Panc1 (cell line): ENCODE measurements around the gene DLGAP3. TPM values are rescaled to one million over a fixed set of nuclear protein-coding genes. Genes with fewer than 3 reads are reported as not detected.

ENCODE experiments used
- ATAC-seq: fragments of 200-7000 bp; cut with Tn5 transposase; 2 replicates; pipeline ENCODE4 v1.9.1; 2020; ENCODE audit warnings: mild to moderate bottlenecking, moderate library complexity
- BruUV-seq: library from RNA; stranded (reverse); fragments of 400-500 nt; replicated peaks from 2 replicates; lab custom pipeline; 2021; lab: Mats Ljungman, UMichigan
- CTCF ChIA-PET: fragments of 300-600 bp; sonication (Branson Sonifier 250); formaldehyde crosslinking; loops from one replicate; lab custom pipeline; 2022; ENCODE audit warnings: antibody characterized with exemption; lab: Charles Lee
- POLR2A ChIA-PET: fragments of 300-600 bp; sonication (Branson Sonifier 250); formaldehyde crosslinking; loops from one replicate; lab custom pipeline; 2022; ENCODE audit warnings: antibody characterized with exemption; lab: Charles Lee
- DNase-seq: peaks from one replicate; pipeline ENCODE4 v3.0.0-alpha.2; 2010; ENCODE audit warnings: low read depth, low spot score
- H3K27ac ChIP-seq: 2 replicates; pipeline ENCODE4 v1.5.1; 2011; ENCODE audit warnings: mild to moderate bottlenecking, low read length, inconsistent platforms
- H3K27me3 ChIP-seq: fragments of 200-500 bp; sonication (Bioruptor generic); 2 replicates; pipeline ENCODE4 v1.6.0; 2014; ENCODE audit warnings: low read length, inconsistent platforms; ENCODE audit not compliant: control insufficient read depth, insufficient read depth
- H3K36me3 ChIP-seq: fragments of 200-500 bp; sonication (Bioruptor generic); 2 replicates; pipeline ENCODE4 v1.5.1; 2014; ENCODE audit warnings: inconsistent platforms, mild to moderate bottlenecking, low read length, moderate library complexity; ENCODE audit not compliant: control insufficient read depth, insufficient read depth
- H3K4me1 ChIP-seq: 2 replicates; pipeline ENCODE4 v1.5.1; 2011; ENCODE audit warnings: inconsistent platforms, mild to moderate bottlenecking, low read length, moderate library complexity; ENCODE audit not compliant: control insufficient read depth, insufficient read depth
- H3K4me3 ChIP-seq, 2 experiments: 2 replicates each; pipeline ENCODE4 v1.5.1; 2011 to 2012; ENCODE audit warnings: low read depth in 2 of 2, low read length in 2 of 2, mild to moderate bottlenecking in 2 of 2, inconsistent platforms in 1 of 2, moderate library complexity in 1 of 2
- H3K9me3 ChIP-seq: fragments of 200-500 bp; sonication (Bioruptor generic); 2 replicates; pipeline ENCODE4 v1.5.1; 2014; ENCODE audit warnings: low read depth, mild to moderate bottlenecking, inconsistent platforms, low read length, moderate library complexity; ENCODE audit not compliant: control insufficient read depth, insufficient read depth
- POLR2AphosphoS5 ChIP-seq: IDR thresholded peaks from 2 replicates; pipeline ENCODE4 v1.6.1; 2012; ENCODE audit warnings: mild to moderate bottlenecking, low read depth, low read length, moderate library complexity
- SIN3A ChIP-seq: IDR thresholded peaks from 2 replicates; pipeline ENCODE4 v1.6.1; 2012; ENCODE audit warnings: low read depth, mild to moderate bottlenecking, low read length, moderate library complexity, borderline replicate concordance; ENCODE audit not compliant: insufficient read depth
- TCF7L2 ChIP-seq: IDR thresholded peaks from 2 replicates; pipeline ENCODE4 v1.6.1; 2011; ENCODE audit warnings: mild to moderate bottlenecking, low read depth, low read length, inconsistent platforms
- in situ Hi-C: cut with HindIII; loops from 2 replicates; pipeline ENCODE4 v1.10.0; 2016; ENCODE audit warnings: low sequenced_read_pairs, low pct_unique_long_range_greater_than_20kb
- intact Hi-C: fragments of 100-400 bp; cut with micrococcal nuclease; formaldehyde crosslinking; loops from one replicate; pipeline ENCODE4 v1.10.0; 2022; ENCODE audit not compliant: unreplicated experiment
- total RNA-seq: library from RNA; stranded (reverse); gene quantifications from one replicate; pipeline ENCODE4 v1.2.1, GENCODE V29; 2021; ENCODE audit not compliant: unreplicated experiment
- TF ChIP-seq, protein P1 (sequence below): fragments of 450-650 bp; IDR thresholded peaks from 2 replicates; pipeline ENCODE4 v1.5.1; 2017; ENCODE audit warnings: mild to moderate bottlenecking
- TF ChIP-seq, protein P2 (sequence below), 2 experiments: IDR thresholded peaks; 2 replicates each; pipeline ENCODE4 v1.6.1; 2011 to 2012; ENCODE audit warnings: low read depth in 2 of 2, control low read depth in 1 of 2, low read length in 1 of 2, mild to moderate bottlenecking in 1 of 2, moderate library complexity in 1 of 2; ENCODE audit not compliant: insufficient read depth in 1 of 2

The DLGAP3 gene
- total RNA-seq, 1 experiment from 2014 or later: 0.87 TPM

- ChIA-PET POLR2A (no interaction called here), CTCF (no interaction called here)
- BruUV-seq: no TSS peak
- no peaks in the 10 kb centered on the region for H3K4me1 ChIP-seq
- H3K9me3 ChIP-seq: no peaks in the 10 kb centered on the region
- H3K4me3 ChIP-seq: no peak overlapping the region
- no peaks in the 10 kb centered on the region; the same call in 1 of the 2 replicates for H3K36me3 ChIP-seq
- ATAC-seq: no peak
- DNase-seq: no peak
- in situ Hi-C loops: no loop called here
- TF ChIP-seq POLR2AphosphoS5: no peak
- H3K27me3 ChIP-seq: no peaks in the 10 kb centered on the region
- no peak overlapping the region for H3K27ac ChIP-seq
- intact Hi-C loops: no loop called here
Observed at GRCh38 chr1:34977858-34978257, 48.4 kb upstream of the DLGAP3 start.

DNA sequence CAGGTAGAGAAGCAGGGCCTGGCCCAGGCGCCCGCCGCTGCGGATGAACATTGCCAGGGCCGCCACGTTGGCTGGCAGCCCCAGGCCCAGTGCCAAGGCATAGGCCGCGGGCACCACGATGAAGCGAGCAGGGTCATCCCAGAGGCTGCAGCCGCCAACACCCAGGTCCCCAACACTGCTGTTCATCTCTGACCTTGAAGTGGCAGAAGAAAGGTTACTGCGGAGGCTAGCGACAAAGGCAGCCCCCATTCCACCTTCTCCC, 47.7 kb upstream of the DLGAP3 start:
- Histone ChIP-seq H3K4me3 (no peak overlapping the region), H3K27me3 (no peaks in the 10 kb centered on the region), H3K36me3 (no peaks in the 10 kb centered on the region; the same call in 1 of the 2 replicates), H3K27ac (no peak overlapping the region), H3K4me1 (no peaks in the 10 kb centered on the region), H3K9me3 (no peaks in the 10 kb centered on the region)
- no peak for DNase-seq
- TF ChIP-seq, protein P1, sequence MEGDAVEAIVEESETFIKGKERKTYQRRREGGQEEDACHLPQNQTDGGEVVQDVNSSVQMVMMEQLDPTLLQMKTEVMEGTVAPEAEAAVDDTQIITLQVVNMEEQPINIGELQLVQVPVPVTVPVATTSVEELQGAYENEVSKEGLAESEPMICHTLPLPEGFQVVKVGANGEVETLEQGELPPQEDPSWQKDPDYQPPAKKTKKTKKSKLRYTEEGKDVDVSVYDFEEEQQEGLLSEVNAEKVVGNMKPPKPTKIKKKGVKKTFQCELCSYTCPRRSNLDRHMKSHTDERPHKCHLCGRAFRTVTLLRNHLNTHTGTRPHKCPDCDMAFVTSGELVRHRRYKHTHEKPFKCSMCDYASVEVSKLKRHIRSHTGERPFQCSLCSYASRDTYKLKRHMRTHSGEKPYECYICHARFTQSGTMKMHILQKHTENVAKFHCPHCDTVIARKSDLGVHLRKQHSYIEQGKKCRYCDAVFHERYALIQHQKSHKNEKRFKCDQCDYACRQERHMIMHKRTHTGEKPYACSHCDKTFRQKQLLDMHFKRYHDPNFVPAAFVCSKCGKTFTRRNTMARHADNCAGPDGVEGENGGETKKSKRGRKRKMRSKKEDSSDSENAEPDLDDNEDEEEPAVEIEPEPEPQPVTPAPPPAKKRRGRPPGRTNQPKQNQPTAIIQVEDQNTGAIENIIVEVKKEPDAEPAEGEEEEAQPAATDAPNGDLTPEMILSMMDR: no peak
- TF ChIP-seq POLR2AphosphoS5: no peak
- TF ChIP-seq, protein P2, sequence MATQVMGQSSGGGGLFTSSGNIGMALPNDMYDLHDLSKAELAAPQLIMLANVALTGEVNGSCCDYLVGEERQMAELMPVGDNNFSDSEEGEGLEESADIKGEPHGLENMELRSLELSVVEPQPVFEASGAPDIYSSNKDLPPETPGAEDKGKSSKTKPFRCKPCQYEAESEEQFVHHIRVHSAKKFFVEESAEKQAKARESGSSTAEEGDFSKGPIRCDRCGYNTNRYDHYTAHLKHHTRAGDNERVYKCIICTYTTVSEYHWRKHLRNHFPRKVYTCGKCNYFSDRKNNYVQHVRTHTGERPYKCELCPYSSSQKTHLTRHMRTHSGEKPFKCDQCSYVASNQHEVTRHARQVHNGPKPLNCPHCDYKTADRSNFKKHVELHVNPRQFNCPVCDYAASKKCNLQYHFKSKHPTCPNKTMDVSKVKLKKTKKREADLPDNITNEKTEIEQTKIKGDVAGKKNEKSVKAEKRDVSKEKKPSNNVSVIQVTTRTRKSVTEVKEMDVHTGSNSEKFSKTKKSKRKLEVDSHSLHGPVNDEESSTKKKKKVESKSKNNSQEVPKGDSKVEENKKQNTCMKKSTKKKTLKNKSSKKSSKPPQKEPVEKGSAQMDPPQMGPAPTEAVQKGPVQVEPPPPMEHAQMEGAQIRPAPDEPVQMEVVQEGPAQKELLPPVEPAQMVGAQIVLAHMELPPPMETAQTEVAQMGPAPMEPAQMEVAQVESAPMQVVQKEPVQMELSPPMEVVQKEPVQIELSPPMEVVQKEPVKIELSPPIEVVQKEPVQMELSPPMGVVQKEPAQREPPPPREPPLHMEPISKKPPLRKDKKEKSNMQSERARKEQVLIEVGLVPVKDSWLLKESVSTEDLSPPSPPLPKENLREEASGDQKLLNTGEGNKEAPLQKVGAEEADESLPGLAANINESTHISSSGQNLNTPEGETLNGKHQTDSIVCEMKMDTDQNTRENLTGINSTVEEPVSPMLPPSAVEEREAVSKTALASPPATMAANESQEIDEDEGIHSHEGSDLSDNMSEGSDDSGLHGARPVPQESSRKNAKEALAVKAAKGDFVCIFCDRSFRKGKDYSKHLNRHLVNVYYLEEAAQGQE (IDR thresholded peaks at IDR 0.05; ENCODE audit: insufficient read depth in 1 of 2, low read depth in 2 of 2, low read length in 1 of 2): no peak
- TF ChIP-seq TCF7L2: no peak
- no peak for TF ChIP-seq SIN3A
- no peak for ATAC-seq
- CTCF ChIA-PET: no interaction called here
- in situ Hi-C loops (no loop called here), intact Hi-C loops (no loop called here)
- POLR2A ChIA-PET: no interaction called here
- BruUV-seq: no TSS peak

GRCh38 chr1:34976384-34977209, 47.1 kb upstream of the DLGAP3 start:
- Histone ChIP-seq H3K4me3 (no peak overlapping the region), H3K27ac (no peak overlapping the region), H3K36me3 (no peaks in the 10 kb centered on the region; the same call in 1 of the 2 replicates), H3K9me3 (no peaks in the 10 kb centered on the region), H3K27me3 (no peaks in the 10 kb centered on the region), H3K4me1 (no peaks in the 10 kb centered on the region)
- TF ChIP-seq, protein P2 (IDR thresholded peaks at IDR 0.05; ENCODE audit: insufficient read depth in 1 of 2, low read depth in 2 of 2, low read length in 1 of 2): no peak
- TF ChIP-seq POLR2AphosphoS5 (no peak), TCF7L2 (no peak), SIN3A (no peak)
- TF ChIP-seq, protein P1: no peak
- DNase-seq (no peak), ATAC-seq (no peak)
- ChIA-PET POLR2A (interaction anchor here (0.6 kb wide), 1 partner anchor 26 kb away, joined by 16 read pairs; no protein-coding TSS in a partner anchor), CTCF (no interaction called here)
- no TSS peak for BruUV-seq
- intact Hi-C loops: no loop called here
- in situ Hi-C loops: no loop called here
